Brain microvascular endothelial cell (primary cell): ENCODE results near the gene TGM2.

ENCODE experiments used
- DNase-seq: peaks from one replicate; pipeline ENCODE4 v3.0.0-alpha.2; 2020
- H3K27ac ChIP-seq: fragments of 250-450 bp; sonication (Bioruptor Pico); 2 replicates; pipeline ENCODE4 v1.5.1; 2020; ENCODE audit warnings: mild to moderate bottlenecking, moderate library complexity
- H3K27me3 ChIP-seq: fragments of 250-450 bp; sonication (Bioruptor Pico); replicated peaks from 2 replicates; pipeline ENCODE4 v1.5.1; 2020; ENCODE audit warnings: mild to moderate bottlenecking
- H3K36me3 ChIP-seq: fragments of 250-450 bp; sonication (Bioruptor Pico); replicated peaks from 2 replicates; pipeline ENCODE4 v1.5.1; 2020; ENCODE audit warnings: mild to moderate bottlenecking
- H3K4me3 ChIP-seq: 2 replicates; pipeline ENCODE4 v1.5.1; 2011; ENCODE audit warnings: low read depth, mild to moderate bottlenecking, control low read depth, low read length, moderate library complexity
- CTCF ChIP-seq: IDR thresholded peaks from 2 replicates; pipeline ENCODE4 v1.5.1; 2011; ENCODE audit warnings: low read depth, mild to moderate bottlenecking, moderate library complexity, low read length, control low read depth, inconsistent platforms; ENCODE audit errors: missing control alignments
- in situ Hi-C: cut with HindIII; loops from 2 replicates; pipeline ENCODE4 v1.10.0; 2017; ENCODE audit warnings: low sequenced_read_pairs, low pct_ligation_motif_present

Gene TGM2

DNA sequence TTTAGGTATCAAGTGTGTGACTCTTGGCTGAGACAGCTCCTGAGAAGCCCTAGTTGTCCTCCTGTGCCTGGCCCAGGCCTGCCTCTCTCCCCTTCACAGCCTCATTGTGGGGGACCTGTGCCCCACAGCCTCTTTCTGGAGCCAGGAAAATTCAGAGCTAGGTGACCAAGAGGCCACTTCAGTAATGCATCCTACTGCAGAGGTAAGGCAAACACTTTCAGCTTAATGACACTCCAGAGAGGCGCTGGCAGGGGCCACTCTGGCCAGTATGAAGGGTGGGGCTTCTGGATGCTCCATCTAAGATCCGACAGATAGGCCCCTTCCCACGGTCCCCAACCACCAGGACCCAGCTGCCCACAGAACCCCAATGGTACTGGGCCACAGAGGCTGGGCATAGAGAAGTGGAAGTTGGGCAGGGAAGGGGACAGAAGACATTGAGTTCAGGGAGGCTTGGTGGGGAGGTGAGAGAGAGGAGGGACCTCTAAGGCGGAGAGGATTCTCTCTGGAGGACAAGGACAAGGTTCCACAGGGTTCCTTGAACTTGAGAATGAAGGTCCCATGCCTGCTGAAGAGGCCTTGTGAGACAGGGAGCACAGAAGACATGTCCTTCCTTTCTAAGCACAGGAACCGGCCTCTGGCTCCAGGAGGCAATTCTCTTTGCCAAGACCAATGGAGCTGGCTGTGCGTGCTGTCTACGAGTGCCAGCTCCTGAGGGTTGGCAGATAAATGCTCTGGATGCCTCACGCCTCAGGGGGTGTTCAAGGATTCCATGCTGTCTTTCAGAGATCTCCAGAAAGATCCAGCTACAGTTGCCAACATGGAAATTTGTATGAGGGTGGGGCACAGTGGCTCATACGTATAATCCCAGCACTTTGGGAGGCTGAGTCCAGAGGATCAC is 46.4 kb upstream of the TGM2 start:
- no peak overlapping the region for H3K4me3 ChIP-seq
- in situ Hi-C loops = no loop called here
- H3K27ac ChIP-seq = no peak overlapping the region
- TF ChIP-seq CTCF = no peak
- no peak for DNase-seq
- H3K27me3 ChIP-seq = no peaks in the 10 kb centered on the region
- H3K36me3 ChIP-seq = peaks cover 12% of the 10 kb centered on the region

DNA sequence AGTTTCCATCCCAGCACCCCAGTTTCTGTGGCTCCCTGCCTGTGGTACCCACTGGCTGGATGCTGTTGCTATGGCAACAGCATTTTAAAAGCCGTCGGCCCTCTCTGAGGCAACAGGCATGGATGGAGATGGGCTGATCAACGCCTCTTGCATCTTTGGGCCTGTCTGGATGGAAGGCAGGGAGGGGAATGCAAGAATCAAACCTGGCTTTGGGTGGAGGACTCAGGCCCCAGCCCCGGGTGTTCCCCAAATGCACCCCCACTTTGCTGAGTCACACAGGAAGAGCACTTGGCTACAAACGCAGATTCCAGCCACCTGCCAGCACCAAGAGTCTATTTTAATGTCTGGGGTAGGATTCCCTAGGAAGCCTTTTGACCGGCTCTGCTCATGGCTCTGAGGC is 45.7 kb upstream of the TGM2 start:
- no peak for TF ChIP-seq CTCF
- in situ Hi-C loops = no loop called here
- H3K27ac ChIP-seq = no peak overlapping the region

GRCh38 chr20:38209736-38210405 is 44.8 kb upstream of the TGM2 start:
- no peak overlapping the region for H3K27ac ChIP-seq
- H3K36me3 ChIP-seq = peaks cover 6% of the 10 kb centered on the region
- DNase-seq = no peak
- no peaks in the 10 kb centered on the region for H3K27me3 ChIP-seq
- TF ChIP-seq CTCF = no peak
- in situ Hi-C loops = no loop called here
- H3K4me3 ChIP-seq = no peak overlapping the region

More for the DNA sequence above, 45.7 kb upstream of the TGM2 start:
- DNase-seq = no peak
- no peak overlapping the region for H3K4me3 ChIP-seq
- H3K36me3 ChIP-seq = peaks cover 9% of the 10 kb centered on the region
- no peaks in the 10 kb centered on the region for H3K27me3 ChIP-seq

DNA sequence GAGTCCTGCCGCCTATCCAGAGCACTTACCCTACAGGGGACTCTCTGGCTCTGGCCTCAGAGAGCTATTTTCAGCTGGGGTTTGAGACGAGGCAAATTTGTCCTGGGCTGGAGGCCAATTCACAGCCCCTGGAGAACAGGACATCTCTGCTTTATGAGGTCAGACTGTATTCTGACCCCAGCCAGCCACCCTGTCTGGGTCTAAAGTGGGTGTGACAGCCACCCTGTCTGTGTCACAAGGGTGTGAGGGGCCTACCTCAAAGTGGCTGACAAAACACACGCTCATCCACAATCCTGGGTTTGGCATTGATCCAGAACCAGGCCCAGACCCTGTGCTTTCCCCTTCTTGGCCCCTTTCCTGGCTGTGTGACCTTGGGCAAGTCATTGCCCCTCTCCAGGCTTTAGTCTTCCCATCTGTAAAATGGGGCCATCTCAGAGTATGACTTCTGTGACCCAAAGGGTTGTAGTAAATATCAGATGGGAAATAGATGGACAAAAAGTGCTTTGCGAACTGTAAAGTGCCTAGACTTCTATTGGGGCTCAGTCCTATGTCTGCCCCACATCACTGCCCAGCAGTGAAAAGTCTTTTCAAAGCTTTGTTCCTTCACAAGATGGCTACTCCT is 44.1 kb upstream of the TGM2 start:
- peaks cover 1% of the 10 kb centered on the region for H3K36me3 ChIP-seq
- no peak overlapping the region for H3K27ac ChIP-seq
- no peaks in the 10 kb centered on the region for H3K27me3 ChIP-seq
- no peak overlapping the region for H3K4me3 ChIP-seq
- no peak for TF ChIP-seq CTCF
- no peak for DNase-seq
- in situ Hi-C loops = no loop called here

GRCh38 chr20:38208523-38208922 is 43.5 kb upstream of the TGM2 start:
- in situ Hi-C loops = no loop called here
- Histone ChIP-seq H3K4me3 (no peak overlapping the region), H3K36me3 (no peaks in the 10 kb centered on the region), H3K27ac (no peak overlapping the region), H3K27me3 (no peaks in the 10 kb centered on the region)
- TF ChIP-seq CTCF = no peak
- no peak for DNase-seq
